ENCODE results near the gene BEST1.

DNA sequence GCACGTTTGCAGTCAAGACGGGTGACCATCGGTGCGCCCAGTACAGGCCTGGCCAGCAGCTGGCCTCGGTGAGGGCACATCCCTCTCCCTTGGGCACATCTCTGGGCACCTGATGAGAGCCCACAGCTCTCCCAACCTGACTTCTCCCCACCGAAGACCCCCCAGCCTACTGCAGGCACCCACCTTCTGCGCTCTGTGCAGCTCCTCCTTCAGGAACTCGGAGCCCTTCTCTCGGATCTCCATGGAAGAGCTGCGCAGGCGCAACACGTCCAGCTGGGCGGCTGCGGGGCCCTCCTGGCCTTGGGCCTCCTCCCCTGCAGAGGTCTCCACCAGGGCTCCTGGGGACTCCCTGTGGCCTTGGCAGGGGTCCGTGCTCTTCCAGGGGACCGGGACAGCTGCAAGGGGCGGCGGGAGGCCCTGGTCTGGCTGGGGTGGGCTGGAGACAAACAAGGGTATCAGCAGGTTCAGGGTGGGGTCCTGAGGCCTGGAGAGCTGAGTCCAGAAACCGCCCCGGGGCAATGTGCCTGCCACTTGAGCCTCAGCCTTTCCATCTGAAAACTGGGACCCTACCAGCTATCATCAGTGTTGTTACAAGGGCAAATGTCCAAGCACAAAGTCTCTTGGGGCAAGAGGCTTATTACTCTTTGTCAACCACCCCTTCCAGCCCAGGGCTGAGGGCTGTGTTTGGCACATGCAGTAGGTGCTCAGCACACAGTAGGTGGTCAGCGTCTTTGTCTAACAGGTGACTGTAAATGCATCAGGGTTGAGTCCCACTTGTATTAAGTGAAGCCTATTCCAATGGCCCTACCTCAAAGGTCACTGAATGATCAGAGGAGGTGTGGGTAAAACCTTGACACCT is 42.1 kb upstream of the BEST1 start:
- TF ChIP-seq, protein P1, sequence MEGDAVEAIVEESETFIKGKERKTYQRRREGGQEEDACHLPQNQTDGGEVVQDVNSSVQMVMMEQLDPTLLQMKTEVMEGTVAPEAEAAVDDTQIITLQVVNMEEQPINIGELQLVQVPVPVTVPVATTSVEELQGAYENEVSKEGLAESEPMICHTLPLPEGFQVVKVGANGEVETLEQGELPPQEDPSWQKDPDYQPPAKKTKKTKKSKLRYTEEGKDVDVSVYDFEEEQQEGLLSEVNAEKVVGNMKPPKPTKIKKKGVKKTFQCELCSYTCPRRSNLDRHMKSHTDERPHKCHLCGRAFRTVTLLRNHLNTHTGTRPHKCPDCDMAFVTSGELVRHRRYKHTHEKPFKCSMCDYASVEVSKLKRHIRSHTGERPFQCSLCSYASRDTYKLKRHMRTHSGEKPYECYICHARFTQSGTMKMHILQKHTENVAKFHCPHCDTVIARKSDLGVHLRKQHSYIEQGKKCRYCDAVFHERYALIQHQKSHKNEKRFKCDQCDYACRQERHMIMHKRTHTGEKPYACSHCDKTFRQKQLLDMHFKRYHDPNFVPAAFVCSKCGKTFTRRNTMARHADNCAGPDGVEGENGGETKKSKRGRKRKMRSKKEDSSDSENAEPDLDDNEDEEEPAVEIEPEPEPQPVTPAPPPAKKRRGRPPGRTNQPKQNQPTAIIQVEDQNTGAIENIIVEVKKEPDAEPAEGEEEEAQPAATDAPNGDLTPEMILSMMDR (IDR thresholded peaks at IDR 0.05), result no peak
- TF ChIP-seq TCF7L2 (IDR thresholded peaks at IDR 0.05; ENCODE audit: low read depth, low read length) (no peak), POLR2AphosphoS5 (IDR thresholded peaks at IDR 0.05; ENCODE audit: low read depth, low read length) (no peak)
